ENCODE measurements around the gene AFF3. TPM values are rescaled to one million over a fixed set of nuclear protein-coding genes. Genes with fewer than 3 reads are reported as not detected.
A peak's percentile ranks its signal among the peaks of the same experiment; 100 is the strongest.
"Not testable (repeated sequence)": the region's sequence is repeated elsewhere in the genome, so short reads cannot be mapped to it uniquely, and the experiment has no call there.

The AFF3 gene
- total RNA-seq, 2 donors from 2014 or later: 4.7 to 10.6 TPM

DNA sequence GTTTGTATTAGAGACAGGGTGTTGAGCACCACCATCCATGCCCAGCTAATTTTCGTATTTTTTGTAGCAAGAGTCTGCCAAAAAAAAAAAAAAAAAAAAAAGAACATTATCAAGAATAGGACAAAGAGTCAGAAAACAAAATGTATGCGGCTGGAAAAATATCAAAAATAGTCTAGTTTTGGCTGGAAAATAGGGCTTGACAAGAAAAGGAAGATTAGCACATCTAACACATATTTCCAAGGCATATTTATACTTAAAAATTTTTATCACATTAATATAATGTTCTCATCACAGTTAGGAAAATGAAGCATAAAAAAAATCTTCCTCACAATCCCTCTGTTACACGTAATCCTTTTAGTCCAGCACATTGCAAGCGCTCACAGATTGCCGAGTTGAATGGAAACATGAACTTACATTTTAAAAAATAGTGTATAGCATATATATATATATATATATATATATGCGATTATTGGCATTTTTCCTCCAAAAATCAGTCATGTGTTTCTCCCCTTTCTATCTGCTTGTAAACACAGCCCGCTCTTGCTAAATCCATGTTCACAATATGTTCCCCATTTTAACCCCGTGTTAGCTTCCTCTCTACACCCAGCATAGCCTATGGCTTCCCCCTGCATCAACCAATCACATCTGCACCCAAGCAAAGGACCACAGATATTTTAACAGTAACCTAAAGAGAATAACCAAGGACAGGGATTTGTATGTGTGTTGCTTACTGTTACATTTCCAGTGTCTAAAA, 183.0 kb downstream of the AFF3 start:
- intact Hi-C loops (cut with DNase I, micrococcal nuclease): no loop called here
- ATAC-seq (no peak), DNase-seq (no peak)

DNA sequence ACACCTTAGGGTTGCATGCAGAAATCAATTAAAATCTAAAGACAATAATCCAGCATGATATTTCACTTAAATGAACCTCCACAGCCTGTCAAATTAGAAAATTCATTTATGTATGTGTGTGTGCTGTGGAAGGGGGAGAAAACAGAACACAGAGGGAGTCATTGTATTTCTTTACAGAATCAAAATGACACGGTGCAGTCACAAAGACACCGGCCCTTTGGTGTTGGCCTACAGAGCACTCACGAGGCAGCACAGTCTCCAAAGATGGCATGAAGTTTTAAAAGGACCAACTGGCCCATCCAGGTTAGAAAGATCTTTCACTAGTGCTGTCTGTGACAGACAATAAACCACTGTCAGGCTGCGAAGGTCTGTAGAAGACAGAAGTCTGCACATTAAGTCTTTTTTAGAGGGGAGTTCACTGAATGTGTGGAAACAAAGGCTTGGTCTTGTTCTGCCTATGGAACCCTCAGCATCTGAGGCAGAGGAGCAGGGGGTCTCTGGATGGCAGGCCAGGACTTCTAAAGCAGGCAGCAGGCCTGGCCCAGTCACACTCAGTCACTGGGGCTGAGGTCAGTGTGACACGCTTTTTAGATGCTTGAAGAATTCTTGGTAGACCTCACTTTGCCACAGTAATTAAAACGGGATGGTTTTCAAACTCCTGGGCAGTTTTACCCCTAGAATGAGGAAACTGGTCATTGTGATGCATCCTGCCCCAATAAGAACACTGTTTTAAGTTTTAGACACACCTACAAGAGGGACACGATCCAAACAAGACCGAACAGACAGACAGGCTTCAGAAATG, 184.9 kb downstream of the AFF3 start:
- DNase-seq: no peak
- no peak for ATAC-seq
- intact Hi-C loops (cut with DNase I, micrococcal nuclease): no loop called here

DNA sequence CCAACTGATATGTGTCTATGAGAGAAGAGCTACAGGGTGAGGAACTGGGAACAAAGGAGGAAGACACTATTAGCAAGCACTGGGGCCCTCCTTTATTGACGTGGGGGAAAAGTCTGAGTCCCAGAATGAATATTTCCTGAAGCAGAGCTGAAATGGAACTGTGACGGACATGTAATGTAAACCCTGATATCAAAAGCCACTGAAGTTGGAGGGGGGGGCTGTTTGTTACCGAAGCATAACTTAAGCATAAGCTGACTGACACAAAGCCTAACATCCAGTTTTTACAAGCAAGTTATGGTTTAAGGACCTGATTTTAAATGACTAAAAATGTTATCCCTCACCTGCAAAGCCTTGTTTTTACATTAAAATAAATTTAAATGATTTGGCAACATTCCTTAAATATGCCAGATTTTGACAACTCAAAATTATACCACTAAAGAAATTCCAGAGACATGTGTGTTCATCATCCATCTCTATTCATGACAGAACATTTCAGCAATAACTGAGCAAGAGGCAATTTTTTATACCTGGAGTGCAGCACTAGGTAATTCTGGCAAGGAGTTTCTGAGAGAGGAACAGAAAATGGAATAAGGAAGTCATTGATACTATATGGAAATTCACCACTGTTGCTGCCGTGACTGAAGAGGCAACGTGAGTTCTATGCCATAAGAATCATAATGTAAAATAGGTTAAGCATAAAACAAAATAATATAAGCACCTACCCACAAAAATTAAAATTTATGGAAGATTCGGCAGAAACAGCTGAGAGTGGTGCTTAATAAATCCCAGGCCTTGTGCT, 186.0 kb downstream of the AFF3 start:
- intact Hi-C loops (cut with DNase I, micrococcal nuclease): no loop called here
- no peak for ATAC-seq
- DNase-seq: no peak

DNA sequence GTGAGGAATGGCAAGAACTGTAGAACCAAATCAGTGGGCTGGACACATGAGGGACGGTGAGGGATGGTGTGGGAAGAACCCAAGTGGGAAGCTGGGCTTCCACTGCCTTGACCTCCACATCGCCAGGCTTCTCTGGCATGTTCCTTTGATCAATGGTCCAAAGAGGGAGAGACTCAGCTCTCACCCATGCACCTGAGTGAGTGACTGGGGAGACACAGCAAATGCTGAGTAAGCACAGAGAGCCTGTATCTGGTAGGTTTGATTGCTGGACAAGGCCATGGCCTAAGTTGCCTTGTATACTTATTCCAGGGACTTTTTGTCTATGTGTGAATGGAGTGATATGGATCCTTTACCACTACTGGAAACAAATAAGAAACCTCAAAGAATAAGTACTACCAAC, 188.6 kb downstream of the AFF3 start:
- ATAC-seq (no peak), DNase-seq (no peak)
- intact Hi-C loops (cut with DNase I, micrococcal nuclease): no loop called here

GRCh38 chr2:99949963-99950362, 192.4 kb downstream of the AFF3 start:
- intact Hi-C loops (cut with DNase I, micrococcal nuclease): no loop called here
- ATAC-seq (no peak), DNase-seq (no peak)

DNA sequence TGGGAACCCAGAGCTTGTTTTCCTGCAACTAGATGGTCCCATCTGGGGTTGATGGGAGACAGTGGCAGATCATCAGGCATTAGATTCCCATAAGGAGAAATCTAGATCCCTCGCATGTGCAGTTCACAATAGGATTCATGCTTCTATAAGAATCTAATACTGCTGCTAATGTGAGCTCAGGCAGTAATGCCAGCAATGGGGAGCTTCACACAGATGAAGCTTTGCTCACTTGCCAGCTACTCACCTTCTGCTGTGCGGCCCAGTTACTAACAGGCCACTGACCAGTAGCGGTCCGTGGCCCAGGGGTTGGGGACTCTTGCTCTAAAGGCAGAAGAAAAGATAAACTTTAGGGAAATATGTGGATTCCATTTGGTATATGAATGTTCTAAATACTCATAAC, 192.9 kb downstream of the AFF3 start:
- no peak for ATAC-seq
- DNase-seq: no peak

GRCh38 chr2:99948010-99948409, 194.4 kb downstream of the AFF3 start:
- ATAC-seq (no peak), DNase-seq (no peak)
- intact Hi-C loops (cut with DNase I, micrococcal nuclease): no loop called here

More for the DNA sequence above, 192.9 kb downstream of the AFF3 start:
- intact Hi-C loops (cut with DNase I, micrococcal nuclease): no loop called here

GRCh38 chr2:99947366-99947765, 195.0 kb downstream of the AFF3 start:
- ATAC-seq; DNase-seq; intact Hi-C loops (cut with DNase I, micrococcal nuclease): not testable (repeated sequence)

DNA sequence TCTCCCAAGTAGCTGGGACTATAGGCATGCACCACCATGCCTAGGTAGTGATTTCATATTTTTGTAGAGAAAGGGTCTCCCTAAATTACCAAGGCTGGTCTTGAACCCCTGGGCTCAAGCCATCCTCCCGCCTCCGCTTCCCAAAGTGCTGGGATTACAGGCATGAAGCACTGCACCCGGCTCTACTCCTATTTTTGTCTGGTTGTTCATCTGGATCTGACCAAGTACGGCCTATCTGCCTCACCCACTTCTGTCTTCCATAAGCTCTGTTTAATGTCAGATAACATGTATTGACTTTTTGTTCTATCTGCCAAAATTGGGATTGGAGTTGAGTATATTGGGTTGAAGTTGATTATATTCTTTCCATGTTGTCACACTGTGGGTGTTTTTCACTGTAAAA, 198.4 kb downstream of the AFF3 start:
- DNase-seq: no peak
- ATAC-seq: no peak
- intact Hi-C loops (cut with DNase I, micrococcal nuclease): no loop called here

DNA sequence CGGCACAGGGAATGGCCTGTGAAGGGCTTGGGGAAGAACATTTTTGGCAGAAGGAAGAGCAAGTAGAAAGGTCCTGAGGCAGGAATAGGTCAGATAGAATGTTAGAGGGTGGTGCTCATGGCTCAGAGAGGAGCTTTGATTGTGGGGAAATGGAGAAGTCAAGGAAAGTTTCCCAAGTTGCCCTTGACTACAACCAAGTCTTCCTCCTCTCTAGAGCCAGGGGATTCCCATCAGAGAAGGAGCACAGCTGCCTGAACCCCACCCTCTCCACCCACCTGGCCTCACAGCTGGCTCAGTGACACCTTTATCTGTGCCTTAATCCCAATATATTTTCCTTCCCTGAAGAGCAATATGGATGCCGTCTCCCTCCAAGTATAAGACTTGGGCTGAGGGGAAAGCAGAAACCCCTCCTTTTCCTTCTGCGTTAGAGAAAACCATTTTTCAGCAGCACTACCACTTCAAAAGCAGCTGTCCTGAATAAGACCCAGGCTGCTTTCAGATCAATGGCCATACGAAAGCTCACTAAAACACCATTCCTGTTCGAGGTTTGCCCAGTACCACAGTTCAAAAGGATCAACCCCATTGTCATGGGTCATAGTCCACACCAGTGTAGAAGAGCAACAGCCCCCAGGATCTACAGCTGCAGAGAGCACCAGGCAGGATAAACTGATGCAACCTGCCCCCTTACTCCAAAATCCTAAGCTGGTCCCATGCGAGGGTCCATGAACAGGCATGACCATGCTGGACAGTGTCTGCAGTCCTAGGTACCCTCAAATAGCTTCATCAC, 199.6 kb downstream of the AFF3 start:
- no peak for ATAC-seq
- DNase-seq: no peak
- intact Hi-C loops (cut with DNase I, micrococcal nuclease): no loop called here

DNA sequence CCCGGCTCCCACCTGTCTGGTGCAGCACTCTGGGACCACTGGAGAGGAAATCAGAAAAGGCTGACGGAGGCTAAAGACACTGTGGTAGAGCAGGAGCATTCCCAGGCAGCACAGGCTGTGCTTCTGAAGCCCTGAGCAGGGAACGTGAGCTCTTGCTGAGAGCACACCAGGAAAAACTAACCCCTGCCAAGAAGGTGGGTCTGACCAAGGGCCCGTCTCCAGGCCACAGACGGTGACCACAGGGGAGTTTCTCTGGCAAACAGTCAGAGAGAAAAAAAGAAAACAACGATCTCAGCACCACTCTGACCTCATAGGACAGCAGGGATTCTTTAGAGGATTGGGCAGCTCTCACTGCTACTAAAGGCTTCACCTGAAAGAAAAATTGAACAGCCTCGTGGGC, 201.4 kb downstream of the AFF3 start:
- ATAC-seq: no peak
- DNase-seq: no peak
- intact Hi-C loops (cut with DNase I, micrococcal nuclease): no loop called here

- DNase-seq (no peak), ATAC-seq (no peak)
- intact Hi-C loops (cut with DNase I, micrococcal nuclease): no loop called here
These were observed 203.3 kb downstream of the AFF3 start for GRCh38 chr2:99939135-99939534.

- no peak for ATAC-seq
- intact Hi-C loops (cut with DNase I, micrococcal nuclease): no loop called here
- DNase-seq: no peak
These were observed 204.1 kb downstream of the AFF3 start for GRCh38 chr2:99938250-99938649.

DNA sequence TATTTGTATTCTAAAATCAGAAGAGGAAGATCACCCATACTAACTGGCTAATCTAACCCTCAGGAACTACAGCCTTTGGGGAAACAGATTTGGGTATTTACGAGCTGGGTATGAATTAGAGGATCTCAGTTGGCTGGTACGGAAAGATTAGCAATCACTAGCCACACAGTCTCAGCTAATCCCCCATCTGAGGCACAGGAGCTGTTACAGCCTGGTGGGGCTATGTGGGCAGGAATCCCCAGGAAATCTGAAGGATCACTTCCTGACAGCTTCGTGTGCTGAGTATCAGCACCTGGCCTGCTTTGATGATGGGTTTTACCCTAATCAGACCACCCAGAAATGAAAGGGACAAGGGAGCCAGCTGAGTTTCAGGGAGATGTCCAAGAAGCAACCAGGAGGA, 206.3 kb downstream of the AFF3 start:
- intact Hi-C loops (cut with DNase I, micrococcal nuclease): no loop called here
- DNase-seq (no peak), ATAC-seq (no peak)

DNA sequence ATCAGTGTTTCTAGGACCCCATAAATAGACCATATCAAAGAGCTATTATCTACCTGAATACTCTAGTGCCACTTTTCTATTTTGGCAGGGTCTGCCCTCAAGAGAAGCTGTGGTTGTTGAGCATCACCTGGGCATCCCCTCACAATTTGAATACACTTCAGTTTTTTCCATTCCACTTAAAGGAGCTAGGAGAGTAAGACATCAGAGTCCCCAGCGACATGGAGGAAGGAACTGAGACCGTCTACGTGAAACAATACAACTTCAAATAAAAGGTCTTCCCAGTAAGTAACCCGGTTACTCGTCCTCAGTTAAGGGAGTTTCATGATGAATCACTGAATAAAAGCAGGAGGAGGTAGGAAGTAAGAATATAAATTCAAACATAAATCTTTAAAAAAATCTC, 206.7 kb downstream of the AFF3 start:
- no peak for DNase-seq
- intact Hi-C loops (cut with DNase I, micrococcal nuclease): no loop called here
- no peak for ATAC-seq

DNA sequence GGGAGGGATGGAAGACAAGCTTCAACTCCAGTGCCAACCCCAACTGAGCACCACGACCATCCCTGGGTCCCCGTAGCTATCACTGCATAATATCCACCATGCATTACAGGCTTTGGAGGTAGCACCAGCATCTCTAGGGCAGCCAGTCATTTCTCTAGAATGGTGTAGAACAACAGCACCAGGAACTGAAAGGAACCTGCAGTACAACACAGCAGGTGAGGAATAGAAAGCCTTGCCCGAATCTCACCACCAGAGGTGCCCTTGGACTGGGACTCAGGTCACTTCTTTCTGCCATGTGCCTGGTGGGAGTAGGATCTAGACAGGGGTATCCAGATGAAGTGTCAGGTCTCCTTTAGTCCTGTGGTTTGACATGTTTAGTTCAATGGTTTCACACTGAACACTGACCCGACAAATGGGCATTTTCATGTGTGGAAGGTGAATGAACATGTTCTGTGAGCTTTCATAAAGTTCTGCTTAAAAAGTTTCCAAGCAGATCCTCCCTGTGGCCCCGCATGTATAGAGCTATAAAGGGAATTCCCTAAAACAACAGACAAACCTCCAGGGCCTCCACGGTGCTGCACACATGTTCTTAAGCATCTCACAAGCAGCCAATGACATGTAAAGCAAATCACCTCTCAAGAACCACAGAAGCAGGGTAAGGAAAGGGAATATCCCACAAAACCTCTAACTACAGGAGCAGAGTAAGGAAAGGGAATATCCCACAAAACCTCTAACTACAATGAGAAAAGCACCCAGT, 208.3 kb downstream of the AFF3 start:
- ATAC-seq (no peak), DNase-seq (no peak)
- intact Hi-C loops (cut with DNase I, micrococcal nuclease): no loop called here

GRCh38 chr2:99933491-99933890, 208.9 kb downstream of the AFF3 start:
- DNase-seq; ATAC-seq; intact Hi-C loops (cut with DNase I, micrococcal nuclease): not testable (repeated sequence)

DNA sequence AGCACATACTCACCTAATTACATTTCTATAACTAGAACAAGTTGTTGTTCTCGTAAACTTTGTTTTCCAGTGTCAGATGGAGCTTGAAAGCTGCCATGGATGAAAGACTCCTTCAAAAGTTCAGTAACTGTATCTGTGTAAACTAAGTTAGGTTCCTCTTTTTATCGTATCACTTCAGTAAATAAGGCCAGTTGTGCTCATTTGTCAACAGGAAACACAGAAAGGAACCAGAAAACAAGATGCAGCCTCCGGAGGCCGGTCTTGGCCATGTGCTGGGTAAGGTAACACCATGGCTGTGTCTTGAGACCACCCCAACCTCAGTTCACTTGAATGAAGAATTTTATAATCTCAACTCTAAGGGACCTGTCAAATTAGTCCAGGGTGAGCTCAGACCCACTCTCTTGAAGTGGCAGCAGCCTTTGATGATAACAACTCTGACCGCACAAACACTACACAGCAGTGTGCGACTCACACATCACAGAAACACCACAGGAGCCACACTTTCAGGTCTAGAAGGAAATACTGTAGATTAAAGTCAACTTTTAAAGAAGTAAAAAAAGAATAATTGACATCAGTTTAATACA, 213.8 kb downstream of the AFF3 start:
- ATAC-seq (no peak), DNase-seq (peak in 1 of 2 donors; percentile 8)
- intact Hi-C loops (cut with DNase I, micrococcal nuclease): no loop called here

Measured in left colon (tissue), 2 donors.